Fibroblast of villous mesenchyme (primary cell): ENCODE measurements around the gene OR1N1. TPM values are rescaled to one million over a fixed set of nuclear protein-coding genes. Genes with fewer than 3 reads are reported as not detected.

ENCODE experiments used
- DNase-seq: peaks from one replicate; pipeline ENCODE4 v3.0.0-alpha.2; 2010; ENCODE audit warnings: low read depth
- H3K4me3 ChIP-seq: 2 replicates; pipeline ENCODE4 v1.5.1; 2011; ENCODE audit warnings: low read depth, mild to moderate bottlenecking, low read length
- total RNA-seq: library from RNA; depleted of rRNA; stranded (reverse); fragments of >200 nt; gene quantifications from 2 replicates; pipeline ENCODE4 v1.2.3, GENCODE V29; 2012
- TF ChIP-seq, protein P1 (sequence below): IDR thresholded peaks from 2 replicates; pipeline ENCODE4 v1.5.1; 2012; ENCODE audit warnings: low read depth, mild to moderate bottlenecking, low read length; ENCODE audit not compliant: insufficient read depth

OR1N1 gene, protein sequence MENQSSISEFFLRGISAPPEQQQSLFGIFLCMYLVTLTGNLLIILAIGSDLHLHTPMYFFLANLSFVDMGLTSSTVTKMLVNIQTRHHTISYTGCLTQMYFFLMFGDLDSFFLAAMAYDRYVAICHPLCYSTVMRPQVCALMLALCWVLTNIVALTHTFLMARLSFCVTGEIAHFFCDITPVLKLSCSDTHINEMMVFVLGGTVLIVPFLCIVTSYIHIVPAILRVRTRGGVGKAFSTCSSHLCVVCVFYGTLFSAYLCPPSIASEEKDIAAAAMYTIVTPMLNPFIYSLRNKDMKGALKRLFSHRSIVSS
- total RNA-seq: not detected in 2 replicates

DNA sequence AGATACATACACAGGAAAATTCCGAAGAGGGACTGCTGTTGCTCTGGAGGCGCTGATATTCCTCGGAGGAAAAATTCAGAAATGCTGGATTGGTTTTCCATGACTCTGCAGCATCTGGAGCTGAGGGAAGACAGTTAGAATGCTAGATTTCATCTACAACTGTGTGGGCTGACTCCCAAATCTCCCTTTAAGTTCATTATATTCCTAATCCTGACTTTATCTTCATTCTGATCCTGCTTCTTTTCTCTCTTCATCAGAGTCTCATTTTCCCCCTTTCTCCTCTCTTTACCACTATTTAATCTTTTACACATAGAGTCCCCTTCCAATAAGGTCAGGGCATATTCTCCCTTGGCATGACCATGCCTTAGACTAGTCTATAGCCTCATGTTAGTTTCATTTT lies at the start of gene OR1N1:
OR1N1 (minus strand) TSS at position 101 of the 400 bp plus-strand sequence; CDS start at position 101, 0 bp downstream.
- H3K4me3 ChIP-seq: no peak within 1 kb of the TSS

DNA sequence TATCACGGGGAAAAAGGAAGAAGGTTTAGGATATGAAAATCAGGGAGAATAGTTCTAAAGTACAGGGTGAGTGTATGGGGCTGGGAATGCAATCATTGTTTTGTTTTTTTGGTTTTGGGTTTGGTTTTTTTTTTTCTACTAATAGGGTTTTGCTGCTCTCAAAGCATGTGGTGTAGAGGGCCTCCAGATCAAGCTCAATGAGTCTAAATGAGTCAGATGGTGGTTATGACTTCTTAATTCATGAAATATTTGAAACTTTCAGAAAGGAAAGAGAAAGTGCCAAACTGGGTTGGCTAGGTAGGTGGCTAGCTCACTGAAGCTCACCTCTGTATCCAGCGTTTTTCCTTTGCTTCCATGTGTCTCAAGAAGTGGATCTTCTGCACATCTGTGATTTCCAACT lies 45.4 kb upstream of the OR1N1 start:
- no peak overlapping the region for H3K4me3 ChIP-seq
- TF ChIP-seq, protein P1, sequence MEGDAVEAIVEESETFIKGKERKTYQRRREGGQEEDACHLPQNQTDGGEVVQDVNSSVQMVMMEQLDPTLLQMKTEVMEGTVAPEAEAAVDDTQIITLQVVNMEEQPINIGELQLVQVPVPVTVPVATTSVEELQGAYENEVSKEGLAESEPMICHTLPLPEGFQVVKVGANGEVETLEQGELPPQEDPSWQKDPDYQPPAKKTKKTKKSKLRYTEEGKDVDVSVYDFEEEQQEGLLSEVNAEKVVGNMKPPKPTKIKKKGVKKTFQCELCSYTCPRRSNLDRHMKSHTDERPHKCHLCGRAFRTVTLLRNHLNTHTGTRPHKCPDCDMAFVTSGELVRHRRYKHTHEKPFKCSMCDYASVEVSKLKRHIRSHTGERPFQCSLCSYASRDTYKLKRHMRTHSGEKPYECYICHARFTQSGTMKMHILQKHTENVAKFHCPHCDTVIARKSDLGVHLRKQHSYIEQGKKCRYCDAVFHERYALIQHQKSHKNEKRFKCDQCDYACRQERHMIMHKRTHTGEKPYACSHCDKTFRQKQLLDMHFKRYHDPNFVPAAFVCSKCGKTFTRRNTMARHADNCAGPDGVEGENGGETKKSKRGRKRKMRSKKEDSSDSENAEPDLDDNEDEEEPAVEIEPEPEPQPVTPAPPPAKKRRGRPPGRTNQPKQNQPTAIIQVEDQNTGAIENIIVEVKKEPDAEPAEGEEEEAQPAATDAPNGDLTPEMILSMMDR: no peak
- DNase-seq: no peak

More for the DNA sequence above, at the start of gene OR1N1:
- TF ChIP-seq, protein P1: no peak
- DNase-seq: no peak

DNA sequence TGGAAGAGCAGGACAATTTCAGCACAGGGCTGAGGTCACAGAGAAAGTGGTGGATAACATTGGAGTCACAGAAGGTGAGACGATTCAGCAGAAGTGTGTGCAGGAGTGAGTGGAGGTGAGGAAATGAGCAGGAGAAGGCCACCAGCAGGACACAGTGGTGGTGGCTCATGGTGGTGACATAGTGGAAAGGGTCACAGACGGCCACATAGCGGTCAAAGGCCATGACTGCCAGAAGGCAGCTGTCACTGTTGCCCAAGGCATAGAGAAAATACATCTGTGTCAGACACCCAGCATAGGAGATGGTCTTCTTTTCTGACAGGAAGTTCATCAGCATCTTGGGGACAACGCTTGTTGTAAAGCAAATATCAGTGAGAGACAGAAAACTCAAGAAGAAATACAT lies 40.8 kb upstream of the OR1N1 start:
- DNase-seq: no peak
- TF ChIP-seq, protein P1: no peak
- H3K4me3 ChIP-seq: no peak overlapping the region

DNA sequence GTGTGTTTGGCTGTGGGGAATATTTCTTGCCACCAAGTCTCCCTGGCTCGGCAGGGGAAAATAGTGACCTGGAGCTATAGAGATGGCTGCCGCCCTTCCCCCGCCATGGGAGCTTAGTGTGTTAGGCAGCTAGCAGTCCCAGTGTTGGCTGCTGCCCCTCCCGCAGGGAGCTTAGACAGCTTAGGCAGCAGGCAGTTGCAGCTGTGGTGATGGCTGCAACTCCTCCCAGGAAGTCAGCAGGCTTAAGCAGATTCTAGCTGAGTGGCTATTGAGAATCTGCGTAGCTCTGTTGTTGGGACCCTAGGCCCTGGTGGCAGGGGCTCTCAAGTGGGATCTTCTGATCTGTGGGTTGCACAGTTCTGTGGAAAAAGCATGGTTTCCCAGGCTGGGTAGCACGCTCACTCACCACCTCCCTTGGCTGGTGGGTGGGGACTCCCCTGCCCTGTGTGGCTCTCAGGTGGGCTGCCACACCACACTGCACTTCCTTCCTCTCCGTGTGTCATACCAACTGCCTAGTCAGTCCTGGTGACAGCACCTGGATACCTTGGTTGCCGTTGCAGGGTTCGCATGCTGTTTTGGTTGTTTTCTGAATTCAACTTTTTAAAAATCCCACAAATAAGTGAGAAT lies 35.2 kb upstream of the OR1N1 start:
- DNase-seq: no peak
- no peak overlapping the region for H3K4me3 ChIP-seq
- TF ChIP-seq, protein P1: no peak

DNA sequence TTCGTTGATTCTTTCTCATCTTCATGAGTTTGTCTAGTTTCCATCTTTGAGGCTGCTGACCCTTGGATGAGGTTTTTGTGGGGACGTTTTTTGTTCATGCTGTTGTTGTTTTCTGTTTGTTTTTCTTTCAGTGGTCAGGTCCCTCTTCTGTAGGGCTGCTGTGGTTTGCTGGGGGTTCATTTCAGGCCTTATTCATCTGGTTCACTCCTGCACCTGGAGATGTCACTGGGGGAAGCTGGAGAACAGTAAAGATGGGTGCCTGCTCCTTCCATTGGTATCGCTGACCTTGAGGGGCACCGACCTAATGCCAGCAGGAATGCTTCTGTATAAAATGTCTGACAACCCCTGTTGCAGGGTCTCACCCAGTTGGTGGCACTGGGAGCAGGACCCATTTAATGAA lies 34.4 kb upstream of the OR1N1 start:
- no peak for DNase-seq

DNA sequence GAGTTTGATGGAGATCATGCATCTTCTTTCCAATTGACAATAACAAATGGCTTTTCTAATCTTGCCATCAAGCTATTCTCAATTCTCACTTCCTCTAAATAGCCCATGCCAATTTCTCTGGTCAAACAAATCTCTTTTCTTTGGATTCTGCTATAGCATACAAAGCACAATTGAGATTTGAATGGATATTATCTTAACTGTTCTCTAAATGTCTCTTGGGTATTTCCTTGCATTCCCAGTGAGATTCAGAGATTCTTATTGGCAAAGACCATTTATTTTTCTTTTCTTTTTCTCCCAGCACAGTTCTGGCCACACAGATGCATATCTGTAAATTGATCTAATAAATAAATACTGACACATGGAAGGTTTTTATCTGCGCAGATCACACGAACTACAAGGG lies 25.7 kb upstream of the OR1N1 start, which contains the start of gene OR1N2:
OR1N2 (plus strand) TSS at position 301 of the 400 bp plus-strand sequence. CDS start 100 bp downstream, outside the sequence.
- H3K4me3 ChIP-seq: no peak within 1 kb of the TSS
- TF ChIP-seq, protein P1: no peak
- DNase-seq: no peak

More for the DNA sequence above, 34.4 kb upstream of the OR1N1 start:
- TF ChIP-seq, protein P1: no peak
- no peak overlapping the region for H3K4me3 ChIP-seq
